NCI-H1417 (cell line): ENCODE data around the gene CEP192.
"Not testable (repeated sequence)": the region's sequence is repeated elsewhere in the genome, so short reads cannot be mapped to it uniquely, and the experiment has no call there.

Experiments used
- DNase-seq, 3 experiments: peaks; one replicate each; lab custom pipeline; 2025; lab: John Stamatoyannopoulos, UW

The CEP192 gene

DNA sequence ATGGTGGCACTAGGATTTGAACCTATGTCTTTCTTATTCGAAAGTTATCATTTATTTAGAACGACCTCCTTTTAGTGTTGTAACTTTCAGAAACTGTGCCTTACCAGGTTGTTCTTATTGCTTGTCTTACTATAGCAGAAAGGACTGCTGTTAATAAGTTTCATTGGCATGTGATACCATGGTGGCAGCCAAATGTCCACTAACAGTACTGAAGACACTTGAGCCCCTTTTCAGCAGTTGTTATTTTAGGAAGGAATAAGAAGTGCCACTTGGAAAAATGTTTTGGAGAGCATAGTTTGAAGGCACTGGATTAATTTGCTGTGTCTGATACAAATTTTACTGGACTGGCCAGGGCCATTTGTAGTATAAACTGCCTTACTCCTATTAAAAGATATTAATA lies 37.7 kb downstream of the CEP192 start:
- DNase-seq: no peak

DNA sequence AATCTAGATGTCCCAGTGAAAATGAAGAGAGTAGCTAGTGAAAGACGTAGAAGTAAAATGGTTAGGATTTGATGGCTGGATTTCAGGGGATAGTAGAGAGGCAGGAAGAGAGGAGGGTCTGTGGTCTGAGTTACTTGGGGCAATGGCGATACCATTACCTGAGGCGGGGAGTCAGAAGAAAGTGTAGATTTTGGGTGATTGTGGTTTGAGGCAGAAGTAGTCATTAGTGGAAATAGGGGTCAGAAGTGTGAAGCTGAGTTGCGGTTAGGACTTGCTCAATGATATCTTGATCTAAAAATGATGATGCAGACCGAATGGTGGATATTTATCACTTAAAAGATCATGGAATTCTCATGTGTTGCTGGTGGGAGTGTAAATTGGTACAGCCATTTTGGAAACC lies 41.0 kb downstream of the CEP192 start:
- no peak for DNase-seq

DNA sequence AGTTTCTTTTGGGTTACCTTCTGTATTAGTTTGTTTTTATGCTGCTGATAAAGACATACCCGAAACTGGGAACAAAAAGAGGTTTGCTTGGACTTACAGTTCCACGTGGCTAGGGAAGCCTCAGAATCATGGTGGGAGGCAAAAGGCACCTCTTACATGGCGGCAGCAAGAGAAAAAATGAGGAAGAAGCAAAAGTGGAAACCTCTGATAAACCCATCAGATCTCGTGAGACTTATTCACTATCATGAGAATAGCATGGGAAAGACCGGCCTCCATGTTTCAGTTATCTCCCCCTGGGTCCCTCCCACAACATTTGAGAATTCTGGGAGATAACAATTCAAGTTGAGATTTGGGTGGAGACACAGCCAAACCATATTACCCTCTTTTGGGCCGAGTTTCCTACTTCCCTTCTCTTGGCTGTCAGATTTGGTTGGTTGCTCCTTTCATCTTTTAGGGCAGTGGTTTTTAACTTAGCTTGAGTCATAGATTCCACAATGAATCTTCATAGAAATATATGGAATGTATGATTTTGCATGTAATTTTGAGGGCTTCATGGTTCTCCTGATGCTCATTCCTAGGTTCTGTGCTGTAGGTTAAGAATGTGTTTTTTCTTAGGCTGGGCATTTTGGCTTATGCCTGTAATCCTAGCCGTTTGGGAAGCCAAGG lies 44.2 kb downstream of the CEP192 start:
- no peak for DNase-seq

DNA sequence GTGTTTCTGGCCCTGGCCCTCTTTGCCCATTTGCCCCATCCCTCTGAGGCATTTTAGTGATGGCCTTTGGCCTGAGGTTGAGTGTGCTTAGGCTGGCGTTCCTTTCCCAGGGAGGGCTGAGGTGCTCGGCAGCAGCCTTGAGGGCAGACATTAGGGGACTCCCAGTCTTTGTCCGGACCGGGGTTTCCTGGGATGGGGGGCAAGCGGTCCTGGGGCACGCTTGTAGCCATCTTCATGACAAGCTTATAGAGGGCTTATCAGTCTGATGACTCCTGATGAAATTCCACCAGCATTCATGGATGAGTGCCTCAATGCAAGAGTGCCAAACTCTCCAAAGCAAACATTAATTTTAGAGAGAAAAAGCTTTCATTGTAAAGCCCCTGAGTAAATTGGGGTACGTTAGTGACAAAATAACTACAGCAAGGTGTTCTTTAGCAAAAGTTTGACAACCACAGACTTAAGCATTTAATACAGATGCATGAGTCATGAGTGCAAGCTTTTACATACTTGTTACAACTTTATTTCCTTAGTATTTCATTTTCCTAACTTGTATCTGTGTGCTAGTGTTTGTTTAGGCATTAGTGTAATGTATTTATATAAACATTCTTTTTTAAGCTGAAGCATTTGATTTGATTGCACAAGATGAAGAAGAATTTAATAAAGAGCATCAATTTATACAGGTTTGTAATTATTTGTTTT lies 45.6 kb downstream of the CEP192 start:
- DNase-seq: no peak

DNA sequence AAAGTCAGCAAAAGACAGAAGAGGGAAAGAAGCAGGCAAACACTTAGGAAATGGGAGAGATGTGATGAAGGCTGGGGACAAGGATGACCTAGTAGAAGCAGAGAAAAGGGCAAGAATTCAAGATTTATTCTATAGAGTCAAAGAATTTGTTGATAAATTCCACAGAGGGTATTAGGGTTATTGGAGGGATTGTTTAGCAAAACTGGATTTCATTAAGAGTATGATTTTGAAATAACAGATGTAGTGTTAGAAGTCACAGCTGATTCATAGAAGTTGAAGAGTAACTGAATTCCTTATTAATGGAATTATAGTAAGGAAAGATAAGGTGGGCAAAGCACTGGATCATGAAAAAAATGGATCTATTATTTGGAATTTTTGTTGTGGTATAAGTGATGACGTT lies 48.6 kb downstream of the CEP192 start:
- DNase-seq: no peak

DNA sequence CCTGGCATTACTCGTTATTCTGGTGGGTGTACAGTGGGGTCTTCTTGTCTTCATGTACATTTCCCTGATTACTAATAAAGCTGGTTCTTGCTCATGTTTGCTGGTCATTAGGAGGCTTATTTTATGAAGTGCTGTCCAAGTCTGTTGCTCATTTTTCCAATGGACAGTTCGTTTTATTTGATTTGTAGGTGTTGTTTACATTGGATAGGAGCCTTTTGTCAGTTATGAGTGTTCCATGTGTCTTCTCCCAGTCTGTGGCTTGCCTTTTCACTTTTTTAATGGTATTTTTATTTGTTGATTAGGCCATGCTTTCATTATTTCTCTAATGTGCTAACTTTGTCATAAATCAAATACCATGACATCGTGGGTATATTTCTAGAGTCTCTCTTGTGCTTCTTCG lies 51.9 kb downstream of the CEP192 start:
- no peak for DNase-seq

DNA sequence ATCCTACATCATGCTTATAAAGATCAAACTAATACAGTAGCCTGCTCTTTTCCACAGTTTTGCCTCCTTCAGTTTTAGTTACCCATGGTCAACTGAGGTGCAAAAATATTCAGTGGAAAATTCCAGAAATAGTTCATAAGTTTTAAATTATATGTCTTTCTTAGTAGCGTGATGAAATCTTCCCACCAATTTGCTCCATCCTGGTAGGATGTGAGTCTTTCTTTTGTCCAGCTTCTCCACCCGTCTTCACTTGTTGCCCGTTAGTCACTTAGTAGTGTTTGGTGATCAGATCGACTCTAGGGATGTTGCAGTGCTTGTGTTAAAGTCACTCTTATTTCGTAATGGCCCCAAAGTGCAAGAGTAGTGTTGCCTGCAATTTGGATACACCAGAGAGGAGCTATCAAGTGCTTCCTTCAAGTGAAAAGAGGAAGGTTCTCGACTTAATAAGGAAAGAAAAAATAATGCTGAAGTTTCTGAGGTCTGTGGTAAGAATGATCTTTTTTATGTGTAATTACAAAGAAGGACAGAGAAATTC lies 57.0 kb downstream of the CEP192 start:
- no peak for DNase-seq

DNA sequence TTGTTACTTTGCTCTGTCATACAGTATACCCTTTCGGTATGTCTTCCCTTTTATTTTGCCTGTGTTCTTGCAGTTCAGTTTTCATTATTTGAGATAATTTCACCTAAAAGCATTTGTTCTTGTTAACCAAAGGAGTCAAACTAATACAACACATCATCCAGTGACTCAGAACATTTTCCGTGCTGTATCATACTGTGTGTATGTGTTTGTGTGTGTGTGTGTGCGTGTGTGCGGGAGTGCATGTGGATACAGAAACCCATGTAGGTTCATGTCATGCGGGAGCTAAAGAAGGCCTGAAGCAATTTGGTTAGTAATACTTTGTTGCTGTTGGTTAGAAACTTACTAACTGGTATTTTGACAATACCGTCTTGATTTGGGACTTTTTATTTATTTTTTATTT lies 60.0 kb downstream of the CEP192 start:
- no peak for DNase-seq

DNA sequence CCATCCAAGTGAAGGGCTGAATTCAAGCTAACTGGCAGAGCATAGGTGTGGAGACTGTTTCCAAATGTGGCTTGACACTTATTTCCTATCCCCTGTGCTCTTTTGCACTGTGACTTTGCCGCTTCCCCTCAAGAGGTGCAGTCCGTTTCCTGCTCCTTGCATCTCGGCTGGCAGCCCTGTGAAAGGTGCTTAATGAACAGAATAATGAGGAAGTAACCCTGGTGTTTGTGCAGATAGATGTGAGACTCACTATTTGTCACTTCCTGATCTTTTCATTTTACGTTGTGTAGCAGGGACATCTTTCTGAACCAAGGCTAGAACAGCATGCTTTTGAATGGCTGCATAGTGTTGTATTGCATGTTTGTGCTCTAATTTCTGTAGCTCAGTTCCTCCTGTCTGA lies 60.8 kb downstream of the CEP192 start:
- no peak for DNase-seq

DNA sequence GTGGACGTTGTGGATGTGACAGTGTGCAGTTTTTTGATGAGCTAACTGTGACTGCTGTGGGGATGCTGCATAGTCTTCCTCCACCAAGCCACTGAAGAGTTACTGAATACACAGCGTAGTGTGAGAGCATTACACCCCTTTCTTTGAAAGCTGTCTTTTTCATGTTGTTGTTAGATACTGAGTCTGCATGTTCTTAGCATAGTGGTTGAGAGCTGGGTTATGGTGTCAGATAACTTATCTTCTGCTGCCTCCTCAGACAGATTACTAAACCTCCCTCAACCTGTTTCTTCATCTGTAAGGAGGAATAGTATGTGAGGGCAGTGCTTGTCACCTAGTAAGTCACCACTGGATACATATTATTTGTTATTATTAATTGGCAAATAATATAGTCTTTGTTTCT lies 63.2 kb downstream of the CEP192 start:
- DNase-seq: no peak

DNA sequence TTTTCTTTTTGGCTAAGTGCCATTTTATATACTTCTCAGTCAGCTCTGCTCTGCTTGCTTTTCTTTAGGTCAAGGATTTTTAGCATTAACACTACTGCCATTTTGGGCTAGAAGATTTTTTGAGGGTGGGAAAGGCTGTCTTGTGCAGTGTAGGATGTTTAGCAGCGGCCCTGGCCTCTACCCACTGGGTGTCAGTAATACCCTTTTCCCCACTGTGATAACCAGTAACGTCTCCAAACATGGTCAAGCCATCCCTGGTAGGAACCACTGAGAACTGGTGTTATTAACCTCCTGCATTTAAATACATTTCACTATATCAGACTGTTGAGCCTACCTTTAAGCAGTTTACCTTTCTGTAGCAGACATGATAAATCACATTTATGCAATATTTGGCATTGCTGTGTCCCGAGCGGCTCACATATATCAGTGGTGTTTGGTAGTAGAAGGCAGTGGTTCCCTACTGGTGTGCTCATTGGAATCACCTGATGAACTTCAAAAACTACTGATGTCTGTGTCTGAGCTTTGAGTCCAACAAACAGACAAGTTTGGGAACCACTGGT lies 70.5 kb downstream of the CEP192 start:
- no peak for DNase-seq

DNA sequence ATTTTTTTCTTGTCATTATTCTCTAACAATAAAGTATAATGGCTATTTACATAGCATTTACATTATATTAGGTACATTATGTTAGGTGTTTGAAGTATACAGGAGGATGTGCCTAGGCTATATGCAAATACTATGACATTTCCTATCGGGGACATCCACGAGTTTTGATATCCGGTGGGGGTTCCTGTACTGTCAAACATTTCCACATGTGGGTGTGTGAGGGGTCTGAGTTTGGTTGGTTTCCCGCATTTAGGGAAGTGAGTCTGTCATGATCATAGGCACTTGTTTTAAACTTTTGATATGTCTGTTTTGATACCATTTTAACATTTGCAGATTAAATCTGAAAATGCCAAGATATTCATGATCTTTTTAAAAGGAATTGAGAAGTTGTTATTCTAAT lies 76.0 kb downstream of the CEP192 start:
- DNase-seq: no peak

DNA sequence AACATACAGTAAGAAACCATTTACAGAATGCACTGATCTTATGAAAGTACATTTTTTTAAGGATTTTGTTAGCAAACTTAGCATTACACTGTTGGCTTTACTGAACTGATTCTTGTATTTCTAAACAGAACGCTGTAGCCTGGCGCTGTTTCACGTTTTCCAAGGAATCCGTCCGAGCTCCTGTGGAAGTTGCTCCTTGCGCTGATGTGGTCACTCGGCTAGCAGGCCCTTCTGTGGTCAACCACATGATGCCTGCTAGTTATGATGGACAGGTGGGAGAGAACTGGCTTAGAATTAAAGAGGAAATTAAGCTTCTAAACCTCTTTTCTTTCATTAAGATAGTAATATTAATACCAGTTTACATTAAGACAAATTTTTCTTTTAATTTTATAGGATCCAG lies 76.8 kb downstream of the CEP192 start:
- DNase-seq: no peak

DNA sequence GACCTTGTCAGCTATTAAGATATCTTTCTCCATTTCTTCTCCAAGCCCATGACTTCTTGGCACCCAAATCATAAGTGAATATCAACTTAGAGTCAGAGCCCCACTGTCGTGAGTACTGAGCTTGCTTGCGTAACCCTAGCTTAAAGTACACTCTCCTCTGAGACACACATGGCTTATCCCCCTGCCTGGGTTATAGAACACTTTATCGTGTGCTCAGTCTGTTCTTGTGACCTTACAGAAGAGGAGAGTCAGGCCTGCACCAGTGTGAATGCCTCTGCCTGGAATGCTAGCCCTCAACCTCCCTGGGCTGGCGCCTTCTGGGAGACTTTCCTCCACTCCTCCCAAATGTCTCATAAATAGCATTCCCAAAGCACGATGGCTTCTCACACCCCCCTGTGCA lies 79.3 kb downstream of the CEP192 start:
- no peak for DNase-seq

DNA sequence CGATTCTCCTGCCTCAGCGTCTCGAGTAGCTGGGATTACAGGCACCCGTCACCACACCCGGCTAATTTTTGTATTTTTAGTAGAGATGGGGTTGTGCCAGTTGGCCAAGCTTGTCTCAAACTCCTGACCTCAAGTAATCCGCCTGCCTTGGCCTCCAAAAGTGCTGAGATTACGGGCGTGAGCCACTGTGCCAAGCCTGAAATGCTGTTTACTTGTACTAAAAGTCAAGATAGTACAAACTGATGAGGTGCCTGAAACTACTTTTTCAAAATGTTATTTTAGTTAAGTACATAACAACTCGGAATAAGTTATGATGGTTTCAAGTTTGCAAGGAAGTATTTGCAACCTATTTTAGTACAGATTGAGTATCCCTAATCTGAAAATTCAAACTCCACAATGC lies 85.7 kb downstream of the CEP192 start:
- no peak for DNase-seq

DNA sequence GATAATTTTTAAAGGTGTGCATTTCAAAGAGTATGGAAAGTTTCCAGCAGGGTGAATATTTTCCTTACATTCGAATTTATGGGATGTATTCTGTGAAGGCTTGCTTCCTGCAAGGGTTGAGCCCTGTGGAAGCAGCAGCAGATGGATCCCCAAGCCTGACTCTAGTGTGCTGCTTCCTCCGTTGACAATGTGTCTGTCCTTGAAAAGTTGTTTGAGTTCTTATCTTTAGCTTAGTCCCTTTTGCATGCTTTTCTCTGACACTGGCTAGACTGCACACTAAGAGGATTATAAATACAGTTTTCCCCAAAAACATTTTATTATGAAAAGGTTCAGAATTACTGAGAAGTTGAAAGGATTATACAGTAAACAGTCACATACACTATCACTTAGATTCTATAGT lies 86.3 kb downstream of the CEP192 start:
- DNase-seq: no peak

DNA sequence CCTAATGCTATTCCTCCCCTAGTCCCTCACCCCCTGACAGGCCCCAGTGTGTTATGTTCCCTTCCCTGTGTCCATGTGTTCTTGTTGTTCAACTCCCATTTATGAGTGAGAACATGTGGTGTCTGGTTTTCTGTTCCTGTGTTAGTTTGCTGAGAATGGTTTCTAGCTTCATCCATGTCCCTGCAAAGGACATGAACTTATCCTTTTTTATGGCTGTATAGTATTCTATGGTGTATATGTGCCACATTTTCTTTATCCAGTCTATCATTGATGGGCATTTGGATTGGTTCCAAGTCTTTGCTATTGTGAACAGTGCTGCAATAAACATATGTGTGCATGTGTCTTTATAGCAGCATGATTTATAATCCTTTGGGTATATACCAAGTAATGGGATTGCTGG lies 86.9 kb downstream of the CEP192 start:
- not testable (repeated sequence) for DNase-seq

DNA sequence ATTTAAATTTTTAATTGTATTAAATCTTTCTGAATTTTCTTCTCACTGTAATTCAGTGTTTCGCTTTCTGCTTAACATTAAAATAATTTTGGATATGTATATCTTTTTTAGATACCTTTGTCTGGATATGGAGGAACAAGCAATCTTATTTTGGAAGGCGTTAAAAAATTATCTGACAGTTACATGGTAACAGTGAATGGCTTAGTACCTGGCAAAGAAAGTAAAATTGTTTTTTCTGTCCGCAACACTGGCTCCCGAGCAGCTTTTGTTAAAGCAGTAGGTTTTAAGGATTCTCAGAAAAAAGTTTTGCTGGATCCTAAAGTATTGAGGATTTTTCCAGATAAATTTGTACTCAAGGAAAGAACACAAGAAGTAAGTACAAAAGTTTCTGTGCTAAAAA lies 95.7 kb downstream of the CEP192 start:
- no peak for DNase-seq

DNA sequence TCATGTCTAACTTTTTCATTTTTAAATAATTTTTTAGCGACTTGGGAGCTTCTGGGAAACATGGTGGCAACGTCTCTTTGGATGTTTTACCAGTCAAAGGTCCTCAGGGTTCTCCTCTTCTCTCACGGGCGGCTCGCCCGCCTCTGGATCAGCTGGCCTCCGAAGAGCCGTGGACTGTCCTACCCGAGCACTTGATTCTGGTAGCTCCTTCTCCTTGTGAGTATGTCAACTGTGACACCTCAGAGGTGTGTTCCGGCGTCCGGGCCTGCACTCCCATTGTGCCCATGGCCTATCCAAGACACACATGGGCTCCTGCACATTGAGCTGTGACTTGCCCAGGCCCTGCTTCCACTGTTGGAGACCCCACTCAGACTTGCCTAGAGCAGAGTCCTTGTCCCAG lies 104.3 kb downstream of the CEP192 start:
- DNase-seq: no peak

DNA sequence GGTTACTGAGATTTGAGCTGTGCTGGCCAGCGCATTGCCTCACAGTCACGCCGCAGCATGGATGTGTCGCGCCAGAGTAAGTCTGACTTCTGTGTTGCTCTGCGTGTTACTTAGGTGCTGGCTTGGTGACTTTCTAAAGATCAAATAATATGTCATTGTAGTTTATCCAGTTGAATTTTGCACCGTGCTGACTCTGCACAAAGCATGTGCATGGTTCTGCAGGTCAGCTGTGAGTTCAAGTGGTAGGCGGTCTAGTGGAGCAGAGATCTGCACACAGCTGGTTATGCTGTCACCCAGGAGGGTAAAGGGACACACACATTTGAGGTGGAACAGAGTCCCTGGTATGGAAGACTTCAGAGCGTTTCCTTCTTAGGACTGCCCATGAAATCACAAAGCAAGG lies 105.1 kb downstream of the CEP192 start:
- DNase-seq: no peak

DNA sequence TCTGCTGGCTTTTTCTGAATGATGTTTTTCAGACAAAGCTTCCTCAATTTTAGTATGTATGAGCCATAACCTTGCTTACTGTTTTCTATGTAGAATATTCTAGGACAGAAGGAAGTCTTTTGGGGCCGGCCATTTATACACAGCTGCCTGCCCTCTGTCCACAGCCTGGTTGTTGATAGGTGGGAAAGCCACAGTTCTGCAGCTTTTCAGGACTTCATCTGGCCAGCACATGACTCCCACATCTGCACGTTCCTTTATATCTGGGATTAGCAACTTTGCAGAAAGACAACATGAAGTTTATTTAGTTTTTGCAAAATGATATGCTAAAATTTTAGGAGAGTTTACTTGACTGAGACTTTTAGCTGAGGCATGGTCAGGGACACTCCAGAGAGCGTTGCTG lies 105.6 kb downstream of the CEP192 start:
- no peak for DNase-seq

DNA sequence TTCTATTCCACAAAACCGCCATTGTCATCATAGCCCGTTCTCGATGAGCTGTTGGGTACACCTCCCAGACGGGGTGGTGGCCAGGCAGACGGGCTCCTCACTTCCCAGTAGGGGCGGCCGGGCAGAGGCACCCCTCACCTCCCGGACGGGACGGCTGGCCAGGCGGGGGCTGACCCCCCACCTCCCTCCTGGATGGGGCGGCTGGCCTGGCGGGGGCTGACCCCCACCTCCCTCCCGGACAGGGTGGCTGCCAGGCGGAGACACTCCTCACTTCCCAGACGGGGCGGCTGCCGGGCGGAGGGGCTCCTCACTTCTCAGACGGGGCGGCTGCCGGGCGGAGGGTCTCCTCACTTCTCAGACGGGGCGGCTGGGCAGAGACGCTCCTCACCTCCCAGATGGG lies 106.9 kb downstream of the CEP192 start:
- not testable (repeated sequence) for DNase-seq

DNA sequence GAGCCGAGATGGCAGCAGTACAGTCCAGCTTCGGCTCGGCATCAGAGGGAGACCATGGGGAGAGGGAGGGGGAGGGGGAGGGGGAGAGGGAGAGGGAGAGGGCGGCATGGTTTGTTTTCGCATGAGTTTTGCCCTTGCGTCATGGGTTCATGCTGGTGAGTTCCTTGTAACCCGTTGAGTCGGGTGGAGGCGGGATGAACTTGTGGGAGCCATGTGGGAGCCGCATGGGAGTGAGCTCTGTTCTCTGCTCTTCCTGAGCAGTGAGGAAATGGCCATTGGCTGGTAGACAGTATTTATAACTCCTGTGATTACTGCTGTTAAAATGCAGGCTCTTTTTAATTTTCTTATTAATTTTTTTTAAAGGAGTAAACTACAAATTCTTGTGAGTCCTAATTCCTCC lies 108.0 kb downstream of the CEP192 start:
- DNase-seq: no peak
